Amniotic stem cell (primary cell): Measurements from ENCODE around the gene FAM161A.
"Not testable (repeated sequence)": the region's sequence is repeated elsewhere in the genome, so short reads cannot be mapped to it uniquely, and the experiment has no call there.

Experiments used
- DNase-seq: peaks from one replicate; lab custom pipeline; 2025; lab: John Stamatoyannopoulos, UW

FAM161A gene

GRCh38 chr2:61834893-61835292 lies 19.0 kb downstream of the FAM161A start:
- no peak for DNase-seq

- DNase-seq = no peak
These were observed 19.9 kb downstream of the FAM161A start for GRCh38 chr2:61833971-61834370.

GRCh38 chr2:61832183-61832841 lies 21.5 kb downstream of the FAM161A start:
- DNase-seq = no peak

GRCh38 chr2:61822255-61822654 lies 31.6 kb downstream of the FAM161A start:
- DNase-seq = no peak

GRCh38 chr2:61816480-61817355 lies 37.1 kb downstream of the FAM161A start:
- DNase-seq = no peak

- no peak for DNase-seq
These were observed 39.2 kb downstream of the FAM161A start for GRCh38 chr2:61814539-61815160.

GRCh38 chr2:61813314-61813713 lies 40.5 kb downstream of the FAM161A start:
- not testable (repeated sequence) for DNase-seq

- no peak for DNase-seq
These were observed 42.0 kb downstream of the FAM161A start for GRCh38 chr2:61811821-61812220.

- not testable (repeated sequence) for DNase-seq
These were observed 43.7 kb downstream of the FAM161A start for GRCh38 chr2:61810203-61810602.

GRCh38 chr2:61808693-61809092 lies 45.2 kb downstream of the FAM161A start:
- DNase-seq = not testable (repeated sequence)

GRCh38 chr2:61807036-61807757 lies 46.7 kb downstream of the FAM161A start:
- no peak for DNase-seq

GRCh38 chr2:61802548-61802947 lies 51.3 kb downstream of the FAM161A start:
- no peak for DNase-seq

GRCh38 chr2:61799099-61799498 lies 54.8 kb downstream of the FAM161A start:
- no peak for DNase-seq

GRCh38 chr2:61797446-61797845 lies 56.4 kb downstream of the FAM161A start:
- not testable (repeated sequence) for DNase-seq

GRCh38 chr2:61795408-61795807 lies 58.5 kb downstream of the FAM161A start:
- no peak for DNase-seq

GRCh38 chr2:61793389-61793836 lies 60.4 kb downstream of the FAM161A start:
- DNase-seq = no peak

GRCh38 chr2:61792355-61792890 lies 61.4 kb downstream of the FAM161A start:
- DNase-seq = no peak

- no peak for DNase-seq
These were observed 63.9 kb downstream of the FAM161A start for GRCh38 chr2:61789807-61790602.

- no peak for DNase-seq
These were observed 65.8 kb downstream of the FAM161A start for GRCh38 chr2:61787941-61788563.

- DNase-seq = no peak
These were observed 67.0 kb downstream of the FAM161A start for GRCh38 chr2:61786876-61787275.
